ENCODE data around the gene ZFHX3.

- no peak for TF ChIP-seq CTCF (IDR thresholded peaks at IDR 0.05; ENCODE audit: low read depth, low read length)
- TF ChIP-seq EZH2phosphoT487 (IDR thresholded peaks at IDR 0.05; ENCODE audit: low read depth): no peak
Observed at GRCh38 chr16:73080931-73081330, 33.0 kb upstream of the ZFHX3 start.
